GM12878 (cell line): ENCODE measurements around the gene HINT3. TPM values are rescaled to one million over a fixed set of nuclear protein-coding genes. Genes with fewer than 3 reads are reported as not detected.

Experiments used
- ATAC-seq: fragments of 200-7000 bp; cut with Tn5 transposase; 3 replicates; pipeline ENCODE4 v1.9.1; 2020; ENCODE audit warnings: mild to moderate bottlenecking, moderate library complexity
- BruUV-seq: library from RNA; stranded (reverse); fragments of 400-500 nt; replicated peaks from 2 replicates; lab custom pipeline; 2021; lab: Mats Ljungman, UMichigan
- CTCF ChIA-PET: fragments of 300-600 bp; sonication (Branson Sonifier 250); formaldehyde crosslinking; extraction: SDS; loops from one replicate; lab custom pipeline; 2021; ENCODE audit warnings: inconsistent platforms; lab: Yijun Ruan, JAX
- POLR2A ChIA-PET: fragments of 350-600 bp; formaldehyde crosslinking; extraction: SDS; loops from one replicate; lab custom pipeline; 2021; ENCODE audit warnings: inconsistent platforms; lab: Charles Lee
- RAD21 ChIA-PET: fragments of 300-600 bp; sonication (Branson Sonifier 250); formaldehyde crosslinking; loops from one replicate; lab custom pipeline; 2023; ENCODE audit warnings: antibody characterized with exemption; ENCODE audit not compliant: unreplicated experiment; lab: Charles Lee
- SMC1A ChIA-PET: fragments of 300-600 bp; sonication (Branson Sonifier 250); formaldehyde crosslinking; loops from one replicate; lab custom pipeline; 2023; ENCODE audit not compliant: unreplicated experiment, uncharacterized antibody; lab: Charles Lee
- DNase-seq: peaks from one replicate; pipeline ENCODE4 v3.0.0-alpha.2; 2011; ENCODE audit warnings: low read depth, low spot score
- FAIRE-seq: peaks from 3 replicates; lab custom pipeline; 2011; peaks lifted over from hg19 to GRCh38; lab: Jason Lieb, UNC
- H2AFZ ChIP-seq: 2 replicates; pipeline ENCODE4 v1.6.0; 2011; ENCODE audit warnings: low read depth, low read length, control low read depth; ENCODE audit not compliant: control insufficient read depth
- H3K27ac ChIP-seq: 2 replicates; pipeline ENCODE4 v1.5.1; 2011; ENCODE audit warnings: control low read depth; ENCODE audit not compliant: control insufficient read depth, insufficient read depth
- H3K27me3 ChIP-seq, 2 experiments: replicated peaks in 1 of 2; 2 replicates each; pipeline versions ENCODE4 v1.6.0 to v1.6.1; 2011; ENCODE audit warnings: low read length in 1 of 2; ENCODE audit not compliant: control insufficient read depth in 2 of 2, insufficient read depth in 2 of 2
- H3K36me3 ChIP-seq, 2 experiments: 2 replicates each; pipeline ENCODE4 v1.5.1; 2011; ENCODE audit warnings: low read length in 1 of 2; ENCODE audit not compliant: control insufficient read depth in 2 of 2, insufficient read depth in 2 of 2
- H3K4me1 ChIP-seq: 2 replicates; pipeline ENCODE4 v1.6.1; 2011; ENCODE audit warnings: mild to moderate bottlenecking, low read length, moderate library complexity, mixed read lengths; ENCODE audit not compliant: control insufficient read depth, insufficient read depth
- H3K4me2 ChIP-seq: 2 replicates; pipeline ENCODE4 v1.6.0; 2011; ENCODE audit warnings: control low read depth; ENCODE audit not compliant: control insufficient read depth, insufficient read depth
- H3K4me3 ChIP-seq: fragments of 200-600 bp; sonication (generic); 2 replicates; pipeline ENCODE4 v1.5.1; 2016
- H3K79me2 ChIP-seq: 2 replicates; pipeline ENCODE4 v1.6.0; 2011; ENCODE audit warnings: low read length; ENCODE audit not compliant: control insufficient read depth, insufficient read depth
- H3K9ac ChIP-seq: 2 replicates; pipeline ENCODE4 v1.8.0; 2011; ENCODE audit warnings: low read length, control low read depth, mixed read lengths; ENCODE audit not compliant: control insufficient read depth, insufficient read depth
- H3K9me3 ChIP-seq: replicated peaks from 3 replicates; pipeline ENCODE4 v1.5.1; 2011; ENCODE audit warnings: mild to moderate bottlenecking, low read length; ENCODE audit not compliant: control insufficient read depth, insufficient read depth
- H4K20me1 ChIP-seq: 2 replicates; pipeline ENCODE4 v1.6.0; 2011; ENCODE audit not compliant: control insufficient read depth, insufficient read depth
- E2F4 ChIP-seq: IDR thresholded peaks from 2 replicates; pipeline ENCODE4 v1.6.1; 2012; ENCODE audit warnings: low read depth, low read length, improper control_type of control experiment
- PML ChIP-seq: IDR thresholded peaks from 2 replicates; pipeline ENCODE4 v1.6.1; 2012; ENCODE audit warnings: low read length, inconsistent platforms
- RELA ChIP-seq: fragments of 450-650 bp; IDR thresholded peaks from 2 replicates; pipeline ENCODE4 v1.8.0; 2014; ENCODE audit warnings: borderline replicate concordance; ENCODE audit not compliant: partially characterized antibody
- SMARCA5 ChIP-seq: fragments of 450-650 bp; IDR thresholded peaks from 2 replicates; pipeline ENCODE4 v1.6.1; 2017; ENCODE audit warnings: mild to moderate bottlenecking
- ZSCAN29 ChIP-seq: fragments of 450-650 bp; IDR thresholded peaks from 2 replicates; pipeline ENCODE4 v1.6.1; 2017; ENCODE audit warnings: mild to moderate bottlenecking, moderate library complexity
- WGBS: methylation state at CpG from one replicate; pipeline ENCODE4 v1.1.6; 2016; ENCODE audit warnings: low lambda C conversion rate; ENCODE audit not compliant: insufficient replicate concordance, insufficient coverage; ENCODE audit errors: missing lambda C conversion rate; 5-methylcytosine and 5-hydroxymethylcytosine counted together
- in situ Hi-C: fragments of 300-500 bp; cut with MboI; formaldehyde crosslinking; loops from 9 replicates; pipeline ENCODE4 v1.14.3; 2018; ENCODE audit warnings: mixed read lengths
- intact Hi-C: fragments of 100-400 bp; cut with micrococcal nuclease; formaldehyde crosslinking; loops from one replicate; pipeline ENCODE4 v1.14.2; 2022; ENCODE audit not compliant: unreplicated experiment
- polyA plus RNA-seq, 11 experiments: library from polyadenylated mRNA; depleted of rRNA in 4 of 11; unstranded in 6 of 11; stranded (reverse) in 5 of 11; fragments of >200 nt; fragmentation: Nextera tagmentation in 4 of 11; fragmentation: Illumina TruSeq in 1 of 11; extraction: Ambion mirVana in 4 of 11; extraction: Trizol in 1 of 11; gene quantifications; 1 replicate in 1 of 11; 2 replicates in 10 of 11; pipeline versions ENCODE4 v1.2.1 to v1.2.3, GENCODE V29; 2011 to 2016; ENCODE audit warnings: inconsistent platforms in 2 of 11, missing spikeins in 2 of 11, low read depth in 1 of 11
- total RNA-seq, 4 experiments: library from RNA; depleted of rRNA in 3 of 4; stranded (reverse); fragments of >200 nt in 3 of 4; fragmentation: Illumina TruSeq in 1 of 4; extraction: Trizol in 1 of 4; gene quantifications; 2 replicates each; pipeline versions ENCODE4 v1.2.1 to v1.2.3, GENCODE V29; 2013 to 2021
- TF ChIP-seq, protein P1 (sequence below): fragments of 450-650 bp; conservative IDR thresholded peaks from 2 replicates; pipeline ENCODE4 v1.6.1; 2017; ENCODE audit warnings: mild to moderate bottlenecking, moderate library complexity

Gene HINT3
- total and polyA plus RNA-seq, 10 of the 15 experiments (the other 5 are each of a cell fraction or from before 2014, with no cell fraction given), result 0.72 to 9.1 (median 5.4) TPM

DNA sequence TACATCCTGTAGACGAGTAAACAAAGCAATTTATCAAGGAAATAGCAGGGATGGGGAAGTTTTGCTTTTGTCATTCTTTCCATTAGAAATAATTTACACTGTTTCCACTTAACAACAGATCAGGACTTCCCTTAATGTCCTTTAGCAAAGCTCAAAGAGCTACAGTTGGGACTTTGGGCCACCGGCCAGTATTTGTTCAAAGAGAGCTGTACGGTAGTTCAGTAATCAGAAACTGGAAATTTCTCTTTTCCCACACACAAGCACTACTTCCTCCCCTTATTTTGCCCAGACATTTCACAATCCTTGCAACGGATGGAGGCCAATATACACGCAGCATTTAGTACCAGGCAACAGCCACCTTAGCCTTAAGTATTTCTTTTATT lies 12.1 kb upstream of the HINT3 start:
- no peaks in the 10 kb centered on the region for H3K4me1 ChIP-seq
- H3K79me2 ChIP-seq, result no peaks in the 10 kb centered on the region
- RAD21 ChIA-PET, result no interaction called here
- no peak overlapping the region for H3K4me3 ChIP-seq
- 49% methylated on average over 5 of the region's 5 CpGs for WGBS
- no peak for TF ChIP-seq RELA
- TF ChIP-seq SMARCA5, result no peak
- no peak for TF ChIP-seq E2F4
- no peak for TF ChIP-seq ZSCAN29
- TF ChIP-seq PML, result no peak
- TF ChIP-seq, protein P1, sequence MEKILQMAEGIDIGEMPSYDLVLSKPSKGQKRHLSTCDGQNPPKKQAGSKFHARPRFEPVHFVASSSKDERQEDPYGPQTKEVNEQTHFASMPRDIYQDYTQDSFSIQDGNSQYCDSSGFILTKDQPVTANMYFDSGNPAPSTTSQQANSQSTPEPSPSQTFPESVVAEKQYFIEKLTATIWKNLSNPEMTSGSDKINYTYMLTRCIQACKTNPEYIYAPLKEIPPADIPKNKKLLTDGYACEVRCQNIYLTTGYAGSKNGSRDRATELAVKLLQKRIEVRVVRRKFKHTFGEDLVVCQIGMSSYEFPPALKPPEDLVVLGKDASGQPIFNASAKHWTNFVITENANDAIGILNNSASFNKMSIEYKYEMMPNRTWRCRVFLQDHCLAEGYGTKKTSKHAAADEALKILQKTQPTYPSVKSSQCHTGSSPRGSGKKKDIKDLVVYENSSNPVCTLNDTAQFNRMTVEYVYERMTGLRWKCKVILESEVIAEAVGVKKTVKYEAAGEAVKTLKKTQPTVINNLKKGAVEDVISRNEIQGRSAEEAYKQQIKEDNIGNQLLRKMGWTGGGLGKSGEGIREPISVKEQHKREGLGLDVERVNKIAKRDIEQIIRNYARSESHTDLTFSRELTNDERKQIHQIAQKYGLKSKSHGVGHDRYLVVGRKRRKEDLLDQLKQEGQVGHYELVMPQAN, result no peak
- SMC1A ChIA-PET, result interaction anchor here (0.6 to 1.4 kb wide), 4 partner anchors 9 to 182 kb away, joined by 3 read pairs; no protein-coding TSS in a partner anchor
- H2AFZ ChIP-seq, result no peak overlapping the region; the same call in 1 of the 2 replicates
- ATAC-seq, result no peak
- no peaks in the 10 kb centered on the region for H3K27me3 ChIP-seq
- H3K4me2 ChIP-seq, result no peak overlapping the region
- BruUV-seq, result no TSS peak
- no peak for FAIRE-seq
- no peak overlapping the region for H3K9ac ChIP-seq
- POLR2A ChIA-PET, result no interaction called here
- in situ Hi-C loops (no loop called here), intact Hi-C loops (no loop called here)
- DNase-seq, result no peak
- no peaks in the 10 kb centered on the region for H3K36me3 ChIP-seq
- no peaks in the 10 kb centered on the region for H4K20me1 ChIP-seq
- no peaks in the 10 kb centered on the region for H3K9me3 ChIP-seq
- CTCF ChIA-PET, result interaction anchor here (1.6 to 3.1 kb wide), 3 partner anchors 9 to 88 kb away, joined by 3 to 10 read pairs (median 9); partner anchors contain the start of gene HINT3
- no peak overlapping the region for H3K27ac ChIP-seq
